ENCODE data around the gene CLIC2.

CLIC2 gene

DNA sequence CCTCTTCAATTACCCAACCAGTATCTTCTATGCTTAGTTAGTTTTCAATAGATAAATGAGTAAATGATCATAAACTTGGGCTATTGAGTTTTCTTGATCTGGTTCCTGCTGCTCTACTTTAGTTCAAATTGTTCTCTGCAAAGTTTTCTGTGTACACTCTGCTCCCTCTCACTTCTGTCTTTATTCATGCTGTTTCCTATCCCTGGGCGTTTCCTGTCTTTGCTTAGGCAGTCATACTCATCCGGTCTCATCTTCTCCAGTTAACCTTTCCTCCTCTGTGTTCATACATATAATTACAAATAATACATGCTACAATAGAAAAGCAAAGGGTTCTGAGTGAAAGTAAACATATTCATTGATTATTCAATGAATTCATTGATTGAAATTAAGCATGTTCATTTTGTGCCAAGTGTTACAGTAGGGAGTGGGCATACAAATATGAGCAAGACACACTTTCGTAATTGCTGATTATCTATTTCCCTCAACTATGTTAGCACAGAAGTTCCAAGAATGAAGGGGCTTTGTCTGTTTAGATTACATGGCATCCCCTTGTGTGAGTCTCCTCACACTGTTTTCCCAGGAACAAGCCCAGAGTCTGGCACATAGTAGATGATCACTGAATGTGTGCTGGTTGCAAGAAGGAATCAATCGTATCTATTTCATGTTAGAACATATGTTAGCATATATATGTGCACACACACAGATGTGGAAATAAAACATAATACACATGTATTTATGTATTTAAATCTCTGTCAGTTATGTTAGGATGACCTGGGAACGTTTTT, 71.3 kb downstream of the CLIC2 start:
- no peak for DNase-seq

DNA sequence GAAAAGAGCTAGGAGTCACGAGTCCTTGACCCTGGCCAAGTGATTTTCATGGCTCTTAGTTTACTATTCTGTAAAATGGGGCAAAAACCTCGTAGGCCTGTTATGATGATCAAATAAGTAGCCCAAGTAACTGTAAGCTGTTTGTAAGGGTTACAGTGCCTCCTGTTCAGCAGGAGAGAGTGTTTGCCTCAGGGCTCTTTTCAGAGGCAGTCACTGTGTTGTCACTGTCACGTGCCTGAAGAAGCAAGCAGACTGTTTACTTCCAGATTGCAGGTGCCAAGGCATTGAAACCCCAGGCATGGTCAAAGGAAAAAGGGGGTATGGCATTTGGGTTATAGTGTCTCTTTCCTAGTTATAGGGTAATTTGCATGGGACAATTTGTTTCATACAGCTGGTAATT, 74.7 kb downstream of the CLIC2 start:
- DNase-seq = no peak

DNA sequence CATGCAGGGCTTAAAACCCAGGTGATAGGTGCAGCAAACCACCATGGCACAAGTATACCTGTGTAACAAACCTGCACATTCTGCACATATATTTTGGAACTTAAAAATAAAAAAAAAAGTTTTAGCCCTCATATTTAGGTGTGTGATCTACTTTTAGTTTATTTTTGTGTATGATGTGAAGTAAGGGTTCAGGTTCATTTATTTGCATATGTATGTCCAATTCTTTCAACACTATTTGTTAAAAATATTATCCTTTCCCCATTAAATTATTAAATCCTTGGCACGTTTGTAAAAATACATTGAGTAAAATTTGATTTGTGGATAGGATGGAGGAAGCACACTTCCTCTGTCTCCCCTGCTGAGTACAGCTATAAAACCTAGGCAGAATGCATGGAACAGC, 83.0 kb downstream of the CLIC2 start:
- no peak for DNase-seq

DNA sequence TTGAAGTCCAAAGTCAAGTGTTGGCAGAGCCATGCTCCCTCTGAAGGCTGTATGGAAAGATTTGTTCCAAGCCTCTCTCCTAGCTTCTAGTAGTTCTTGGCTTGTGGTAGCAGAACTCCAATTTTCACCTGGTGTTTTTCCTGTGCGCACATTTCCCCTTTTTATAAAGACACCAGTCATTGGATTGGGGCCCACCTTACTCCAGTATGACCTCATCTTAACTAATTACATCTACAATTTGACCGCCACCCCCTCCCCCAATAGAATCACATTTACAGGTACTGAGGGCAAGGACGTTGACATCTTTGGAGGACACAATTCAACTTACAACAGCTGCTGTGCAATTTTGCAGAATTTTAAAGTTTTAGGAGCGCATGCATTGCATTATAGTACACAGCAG, 86.9 kb downstream of the CLIC2 start:
- DNase-seq = no peak

DNA sequence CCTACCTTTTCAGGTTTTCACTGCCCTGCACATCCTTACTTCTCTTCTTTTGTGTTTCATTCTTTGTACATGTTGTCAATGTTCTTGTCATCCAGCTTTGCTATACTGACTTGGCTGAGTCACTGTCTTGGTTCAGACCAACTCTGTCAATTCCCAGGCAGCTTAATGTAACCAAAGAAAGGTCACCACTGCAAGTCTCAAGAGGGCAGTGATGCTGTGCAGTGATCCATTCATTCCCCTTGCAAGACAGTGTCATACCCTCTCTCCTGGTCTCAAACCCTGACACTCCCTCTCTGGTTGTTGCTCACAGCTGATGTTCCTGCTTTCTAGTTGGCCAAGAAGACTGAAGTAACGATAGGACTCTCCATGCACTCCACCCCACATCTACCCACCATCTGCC, 87.7 kb downstream of the CLIC2 start:
- DNase-seq = no peak

DNA sequence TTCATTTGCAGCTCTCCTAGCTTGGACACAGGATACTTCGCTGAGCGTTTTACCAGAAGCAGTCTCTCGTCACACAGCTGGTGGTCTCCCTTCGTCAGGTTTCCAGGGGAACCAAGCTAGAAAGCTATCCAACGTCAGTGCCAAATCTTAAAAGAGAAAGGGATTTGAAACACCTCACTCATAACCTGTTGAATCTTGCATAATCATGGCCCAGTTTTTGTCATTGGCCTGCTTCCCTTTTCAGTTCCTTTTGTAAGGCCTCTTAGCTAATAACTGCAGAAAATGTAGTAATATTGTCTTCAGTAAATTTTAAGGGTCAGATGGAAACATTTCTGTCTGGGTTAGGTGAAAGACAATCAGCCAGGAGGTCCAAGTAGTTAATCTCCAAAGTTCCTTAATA, 92.1 kb downstream of the CLIC2 start:
- no peak for DNase-seq

DNA sequence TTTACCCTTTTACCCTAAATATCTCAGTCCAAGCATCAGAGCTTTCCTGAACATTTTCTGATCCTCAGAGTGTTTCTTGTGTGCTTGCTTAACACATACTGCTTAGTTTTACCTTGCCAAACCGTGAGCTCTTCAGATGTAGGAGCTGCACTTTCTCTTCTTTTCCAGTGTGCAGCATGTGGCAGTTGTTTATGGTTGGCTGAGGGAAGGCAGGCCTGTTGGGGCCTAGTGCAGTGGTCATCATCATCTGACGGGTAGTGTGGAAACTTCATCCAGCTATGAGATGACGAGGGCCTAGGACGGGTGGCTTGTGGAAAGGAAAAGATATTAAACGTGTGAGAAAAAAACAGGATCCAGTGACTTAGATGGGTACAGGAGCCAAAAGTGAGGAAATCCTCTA, 96.7 kb downstream of the CLIC2 start:
- DNase-seq = no peak

DNA sequence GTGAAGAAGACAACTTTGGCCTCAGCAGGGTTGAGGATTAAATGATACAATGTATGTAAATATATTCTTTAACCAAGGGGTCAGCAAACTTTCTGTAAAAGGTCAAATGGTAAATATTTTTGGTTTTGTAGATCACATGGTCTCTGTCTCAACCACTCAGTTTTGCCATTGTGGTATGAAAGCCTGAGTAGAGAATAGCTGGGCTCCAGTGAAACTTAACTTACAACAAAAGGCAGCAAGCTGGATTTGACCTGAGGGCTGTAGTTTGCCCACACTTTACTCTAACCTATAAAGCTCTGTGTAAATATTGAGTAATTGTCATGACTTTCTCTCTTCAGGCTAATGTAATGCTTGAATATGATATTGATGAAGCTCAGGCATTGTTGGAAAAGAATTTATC, 98.5 kb downstream of the CLIC2 start:
- no peak for DNase-seq

DNA sequence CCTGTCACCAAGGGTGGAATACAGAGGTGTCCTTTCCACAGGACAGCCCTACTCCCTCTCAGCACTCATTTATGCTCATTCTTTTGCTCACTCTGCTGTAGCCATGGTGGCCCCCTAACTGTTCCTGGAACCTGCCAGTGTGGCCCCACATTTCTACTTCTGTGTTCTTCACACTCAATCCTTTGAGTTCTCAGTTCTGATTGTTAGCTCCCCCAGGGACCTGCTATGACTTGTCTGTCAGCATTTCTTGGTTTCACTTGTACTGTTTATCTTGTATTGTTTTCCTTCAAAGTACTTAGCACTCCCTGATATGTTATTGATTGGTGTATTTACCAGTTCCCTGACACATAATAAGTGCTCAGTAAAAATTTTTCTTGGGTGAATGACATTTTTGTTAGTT, 103.3 kb downstream of the CLIC2 start:
- DNase-seq = no peak

Measured in effector CD8-positive, alpha-beta T cell (primary cell).